ENCODE data around the gene AGPAT1.

- TF ChIP-seq CTCF (IDR thresholded peaks at IDR 0.05) = no peak
- no peak for TF ChIP-seq FOSL2 (IDR thresholded peaks at IDR 0.05)
- no peak for TF ChIP-seq FOSL2 (CRISPR knock-in tag; IDR thresholded peaks at IDR 0.05)
- TF ChIP-seq MAFK (IDR thresholded peaks at IDR 0.05; ENCODE audit: partially characterized antibody) = no peak
- no peak for TF ChIP-seq ZFP36 (IDR thresholded peaks at IDR 0.05; ENCODE audit: borderline replicate concordance, partially characterized antibody)
- TF ChIP-seq REST (IDR thresholded peaks at IDR 0.05) = no peak
- TF ChIP-seq JUN (IDR thresholded peaks at IDR 0.05) = no peak
- TF ChIP-seq BHLHE40 (IDR thresholded peaks at IDR 0.05; ENCODE audit: low read depth, low read length) = no peak
- TF ChIP-seq BCL3 (IDR thresholded peaks at IDR 0.05) = no peak
These were observed 42.1 kb downstream of the AGPAT1 start for GRCh38 chr6:32133786-32134185.
